Astrocyte (in vitro differentiated cells and primary cell): ENCODE measurements around the gene ZMYND15. TPM values are rescaled to one million over a fixed set of nuclear protein-coding genes. Genes with fewer than 3 reads are reported as not detected.
A peak's percentile ranks its signal among the peaks of the same experiment; 100 is the strongest.

Experiments
- DNase-seq: peaks from one replicate; pipeline ENCODE4 v3.0.0-alpha.2; 2010; ENCODE audit warnings: low read depth
- FAIRE-seq: peaks from 2 replicates; lab custom pipeline; 2011; peaks lifted over from hg19 to GRCh38; lab: Jason Lieb, UNC
- H2AFZ ChIP-seq: 2 replicates; pipeline ENCODE4 v1.6.0; 2012; ENCODE audit warnings: low read depth, low read length, inconsistent platforms
- H3K27ac ChIP-seq: 2 replicates; pipeline ENCODE4 v1.5.1; 2011; ENCODE audit warnings: low read depth, low read length, inconsistent platforms
- H3K27me3 ChIP-seq: 2 replicates; pipeline ENCODE4 v1.6.0; 2011; ENCODE audit warnings: low read length, inconsistent platforms; ENCODE audit not compliant: insufficient read depth
- H3K36me3 ChIP-seq: 2 replicates; pipeline ENCODE4 v1.5.1; 2011; ENCODE audit warnings: low read length, inconsistent platforms; ENCODE audit not compliant: insufficient read depth
- H3K4me1 ChIP-seq: 2 replicates; pipeline ENCODE4 v1.5.1; 2011; ENCODE audit warnings: low read length, inconsistent platforms; ENCODE audit not compliant: insufficient read depth
- H3K4me2 ChIP-seq: 2 replicates; pipeline ENCODE4 v1.6.0; 2012; ENCODE audit warnings: low read length, inconsistent platforms
- H3K4me3 ChIP-seq: 2 replicates; pipeline ENCODE4 v1.5.1; 2011; ENCODE audit warnings: low read depth, mild to moderate bottlenecking, low read length, inconsistent platforms; ENCODE audit not compliant: insufficient read depth
- H3K79me2 ChIP-seq: 2 replicates; pipeline ENCODE4 v1.6.0; 2012; ENCODE audit warnings: mild to moderate bottlenecking, low read length, inconsistent platforms; ENCODE audit not compliant: insufficient read depth
- H3K9ac ChIP-seq: 2 replicates; pipeline ENCODE4 v1.6.0; 2012; ENCODE audit warnings: mild to moderate bottlenecking, low read length, inconsistent platforms
- H3K9me3 ChIP-seq: 2 replicates; pipeline ENCODE4 v1.5.1; 2012; ENCODE audit warnings: low read depth, mild to moderate bottlenecking, low read length, inconsistent platforms; ENCODE audit not compliant: insufficient read depth
- H4K20me1 ChIP-seq: 2 replicates; pipeline ENCODE4 v1.6.0; 2012; ENCODE audit warnings: low read length, inconsistent platforms; ENCODE audit not compliant: insufficient read depth
- H3K27ac Mint-ChIP-seq: one replicate; pipeline ENCODE4 v1.8.0; 2021; ENCODE audit warnings: mild to moderate bottlenecking, mixed read lengths; ENCODE audit not compliant: unreplicated experiment
- H3K27me3 Mint-ChIP-seq: one replicate; pipeline ENCODE4 v1.8.0; 2021; ENCODE audit warnings: low read depth, mixed read lengths; ENCODE audit not compliant: unreplicated experiment
- H3K36me3 Mint-ChIP-seq: one replicate; pipeline ENCODE4 v1.8.0; 2021; ENCODE audit warnings: low read depth, mixed read lengths; ENCODE audit not compliant: unreplicated experiment
- H3K4me1 Mint-ChIP-seq: one replicate; pipeline ENCODE4 v1.8.0; 2021; ENCODE audit warnings: low read depth, mixed read lengths; ENCODE audit not compliant: unreplicated experiment
- H3K4me3 Mint-ChIP-seq: one replicate; pipeline ENCODE4 v1.8.0; 2021; ENCODE audit warnings: mild to moderate bottlenecking, moderate library complexity, mixed read lengths; ENCODE audit not compliant: unreplicated experiment
- H3K9me3 Mint-ChIP-seq: one replicate; pipeline ENCODE4 v1.8.0; 2021; ENCODE audit warnings: mild to moderate bottlenecking, mixed read lengths; ENCODE audit not compliant: unreplicated experiment
- CTCF ChIP-seq: IDR thresholded peaks from 2 replicates; pipeline ENCODE4 v1.5.1; 2011; ENCODE audit warnings: low read depth, mild to moderate bottlenecking, inconsistent platforms, low read length, moderate library complexity; ENCODE audit not compliant: insufficient read depth
- EZH2 ChIP-seq: IDR thresholded peaks from 2 replicates; pipeline ENCODE4 v1.6.1; 2012; ENCODE audit warnings: mild to moderate bottlenecking, low read length, inconsistent platforms; ENCODE audit not compliant: insufficient read depth
- total RNA-seq: library from RNA; stranded (reverse); gene quantifications from 2 replicates; pipeline ENCODE4 v1.2.1, GENCODE V29; 2021

Gene ZMYND15
- total RNA-seq, 1 donor from 2014 or later, result 0.09 TPM

DNA sequence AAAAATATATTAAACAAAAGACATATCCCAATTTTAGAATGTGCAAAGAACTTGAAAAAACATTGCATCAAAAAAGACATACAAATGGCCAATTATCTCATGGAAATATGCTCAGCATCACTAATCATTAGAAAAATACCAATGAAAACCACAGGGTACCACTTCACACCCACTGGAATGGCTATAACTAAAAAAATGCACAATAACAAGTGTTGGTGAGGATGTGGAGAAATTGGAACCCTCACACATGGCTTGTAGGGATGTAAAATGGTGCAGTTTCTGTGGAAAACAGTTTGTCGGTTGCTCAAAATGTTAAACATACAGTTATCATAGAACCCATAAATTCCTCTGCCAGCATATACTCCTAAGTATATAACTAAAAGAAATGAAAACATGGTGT lies 55.5 kb downstream of the ZMYND15 start:
- Mint-ChIP-seq H3K27me3 (peaks cover 5% of the 10 kb centered on the region), H3K4me1 (peaks cover 3% of the 10 kb centered on the region), H3K36me3 (peaks cover 4% of the 10 kb centered on the region), H3K4me3 (peak overlapping the region; percentile 96), H3K9me3 (peaks cover 2% of the 10 kb centered on the region), H3K27ac (peak overlapping the region; percentile 98)
- FAIRE-seq (no peak), DNase-seq (no peak)
- Histone ChIP-seq H3K4me3 (no peak overlapping the region), H3K36me3 (peaks cover 18% of the 10 kb centered on the region), H3K4me1 (peaks cover 8% of the 10 kb centered on the region), H3K27ac (no peak overlapping the region), H3K9ac (no peak overlapping the region), H4K20me1 (peaks cover 7% of the 10 kb centered on the region), H2AFZ (peak overlapping the region; percentile 72), H3K27me3 (peaks cover 2% of the 10 kb centered on the region), H3K9me3 (no peaks in the 10 kb centered on the region), H3K79me2 (peaks cover 23% of the 10 kb centered on the region), H3K4me2 (no peak overlapping the region)
- no peak for TF ChIP-seq EZH2
- TF ChIP-seq CTCF, result no peak

Other genes starting within 250 kb of the ZMYND15 start
- gene SPNS2, start 241.0 kb upstream of the ZMYND15 start, total RNA-seq, result 1.3 and 4.3 TPM in 2 replicates
- gene MYBBP1A, start 184.4 kb upstream of the ZMYND15 start, total RNA-seq, result 70.0 and 71.1 TPM in 2 replicates
- gene GGT6, start 179.3 kb upstream of the ZMYND15 start, total RNA-seq, result not detected in 2 replicates
- gene SMTNL2, start 155.3 kb upstream of the ZMYND15 start, total RNA-seq, result 0.18 and 0.26 TPM in 2 replicates
- 0.07 TPM in 1 of 2 replicates, not detected in the other for gene ALOX15, start 98.2 kb upstream of the ZMYND15 start, total RNA-seq
- gene PELP1, start 35.7 kb upstream of the ZMYND15 start, total RNA-seq, result 51.6 and 52.7 TPM in 2 replicates
- gene ARRB2, start 29.2 kb upstream of the ZMYND15 start, total RNA-seq, result 6.3 and 10.3 TPM in 2 replicates
- gene MED11, start 8.4 kb upstream of the ZMYND15 start, total RNA-seq, result 8.5 and 9.9 TPM in 2 replicates
- gene CXCL16, start 95 bp downstream of the ZMYND15 start, total RNA-seq, result 2.2 and 3.2 TPM in 2 replicates
- gene TM4SF5, start 32.1 kb downstream of the ZMYND15 start, total RNA-seq, result not detected in 2 replicates
- 0.75 TPM in 1 of 2 replicates, not detected in the other for gene VMO1, start 46.5 kb downstream of the ZMYND15 start, total RNA-seq
- gene GLTPD2, start 49.1 kb downstream of the ZMYND15 start, total RNA-seq, result not detected in 2 replicates
- 154 and 161 TPM in 2 replicates for gene PSMB6, start 56.3 kb downstream of the ZMYND15 start, total RNA-seq
- 21.4 and 29.3 TPM in 2 replicates for gene PLD2, start 67.3 kb downstream of the ZMYND15 start, total RNA-seq
- 51.3 and 63.2 TPM in 2 replicates for gene MINK1, start 93.5 kb downstream of the ZMYND15 start, total RNA-seq
- 2.2 and 3.9 TPM in 2 replicates for gene C17orf107, start 159.7 kb downstream of the ZMYND15 start, total RNA-seq
- 0.20 and 0.43 TPM in 2 replicates for gene CHRNE, start 163.3 kb downstream of the ZMYND15 start, total RNA-seq
- 0.09 TPM in 1 of 2 replicates, not detected in the other for gene GP1BA, start 192.4 kb downstream of the ZMYND15 start, total RNA-seq
- 36.8 and 43.0 TPM in 2 replicates for gene SLC25A11, start 200.2 kb downstream of the ZMYND15 start, total RNA-seq
- gene RNF167, start 200.4 kb downstream of the ZMYND15 start, total RNA-seq, result 88.0 and 89.7 TPM in 2 replicates
- 1,246 and 1,346 TPM in 2 replicates for gene PFN1, start 208.7 kb downstream of the ZMYND15 start, total RNA-seq
- gene ENO3, start 211.3 kb downstream of the ZMYND15 start, total RNA-seq, result 12.7 and 20.4 TPM in 2 replicates
- gene SPAG7, start 228.0 kb downstream of the ZMYND15 start, total RNA-seq, result 57.2 and 60.9 TPM in 2 replicates
- 43.1 and 44.3 TPM in 2 replicates for gene CAMTA2, start 247.8 kb downstream of the ZMYND15 start, total RNA-seq